ENCODE results near the gene CDH19. TPM values are rescaled to one million over a fixed set of nuclear protein-coding genes. Genes with fewer than 3 reads are reported as not detected.
A peak's percentile ranks its signal among the peaks of the same experiment; 100 is the strongest.

The CDH19 gene
- total RNA-seq (2014; rRNA removed; shearing (Covaris generic)) = 21.4 and 22.3 TPM in 2 replicates

DNA sequence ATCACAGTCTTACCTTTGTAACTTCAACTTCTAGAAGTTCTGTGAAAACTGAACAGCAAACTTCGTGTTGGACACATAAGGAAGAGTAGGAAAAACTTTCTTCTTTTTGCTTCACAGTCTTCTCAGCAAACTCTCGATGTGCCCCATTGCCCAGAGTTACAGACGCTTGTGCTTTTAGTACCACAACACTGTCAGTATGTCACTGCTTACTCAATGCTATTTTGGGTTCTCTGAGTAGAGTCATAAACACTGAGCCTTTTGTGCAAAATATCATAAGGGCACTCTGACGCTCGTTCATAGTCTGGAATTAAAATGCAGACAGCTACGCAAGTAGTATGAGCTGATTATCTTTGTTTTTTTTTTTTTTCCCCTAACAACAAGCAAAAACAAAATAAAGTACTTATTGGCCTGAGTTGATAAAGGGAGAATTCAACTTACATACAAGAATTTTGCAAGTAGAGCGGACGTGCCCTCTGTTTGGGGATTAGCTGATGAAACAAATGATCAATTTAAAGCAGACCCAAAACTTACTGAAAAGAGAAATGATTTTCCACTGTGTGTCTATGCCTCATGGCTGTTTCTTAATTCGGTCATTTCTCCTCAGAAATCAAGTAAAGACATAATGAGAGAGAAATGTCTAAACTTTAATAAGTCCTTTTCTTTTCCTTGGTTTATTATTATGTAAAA lies at the start of gene CDH19:
CDH19 (minus strand) TSS at position 150 of the 687 bp plus-strand sequence. CDS start 31,886 bp downstream, outside the sequence.
- Histone ChIP-seq H3K9me3 (replicated peaks) (no peaks in the 10 kb centered on the region), H3K36me3 (no peaks in the 10 kb centered on the region), H3K27ac (peak within 1 kb of the TSS; percentile 72), H3K4me1 (peaks cover 5% of the 10 kb centered on the region), H3K4me3 (peak within 1 kb of the TSS; percentile 53), H3K27me3 (no peaks in the 10 kb centered on the region)
- DNase-seq = peak; percentile 47 to 80

DNA sequence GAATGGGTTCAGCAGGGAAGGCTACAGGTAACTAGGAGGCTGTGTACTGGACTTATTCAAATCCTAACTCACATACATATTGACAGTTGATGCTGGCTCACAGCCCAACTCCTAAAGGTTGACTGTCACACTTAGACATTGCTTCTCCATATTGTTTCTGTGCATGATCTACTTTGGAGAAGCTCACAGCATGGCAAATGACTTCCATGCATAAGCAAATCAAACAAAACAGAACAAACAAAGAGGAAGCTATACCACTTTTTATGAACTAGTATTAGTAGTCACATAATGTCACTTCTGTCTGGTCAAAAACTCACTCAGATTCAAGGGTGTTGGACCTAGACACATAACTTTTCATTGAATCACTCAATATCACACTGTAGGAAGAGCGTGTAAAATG lies 43.8 kb upstream of the CDH19 start:
- Histone ChIP-seq H3K9me3 (replicated peaks) (no peaks in the 10 kb centered on the region; the same call in 1 of the 2 replicates), H3K27me3 (no peaks in the 10 kb centered on the region), H3K27ac (no peak overlapping the region), H3K4me3 (no peak overlapping the region), H3K4me1 (no peaks in the 10 kb centered on the region), H3K36me3 (no peaks in the 10 kb centered on the region)
- DNase-seq = no peak

GRCh38 chr18:66646609-66647008 lies 42.7 kb upstream of the CDH19 start:
- H3K27ac ChIP-seq = no peak overlapping the region
- no peak overlapping the region for H3K4me3 ChIP-seq
- H3K36me3 ChIP-seq = no peaks in the 10 kb centered on the region
- DNase-seq = no peak
- no peaks in the 10 kb centered on the region; the same call in 1 of the 2 replicates for H3K9me3 ChIP-seq (replicated peaks)
- no peaks in the 10 kb centered on the region for H3K27me3 ChIP-seq
- H3K4me1 ChIP-seq = no peaks in the 10 kb centered on the region

DNA sequence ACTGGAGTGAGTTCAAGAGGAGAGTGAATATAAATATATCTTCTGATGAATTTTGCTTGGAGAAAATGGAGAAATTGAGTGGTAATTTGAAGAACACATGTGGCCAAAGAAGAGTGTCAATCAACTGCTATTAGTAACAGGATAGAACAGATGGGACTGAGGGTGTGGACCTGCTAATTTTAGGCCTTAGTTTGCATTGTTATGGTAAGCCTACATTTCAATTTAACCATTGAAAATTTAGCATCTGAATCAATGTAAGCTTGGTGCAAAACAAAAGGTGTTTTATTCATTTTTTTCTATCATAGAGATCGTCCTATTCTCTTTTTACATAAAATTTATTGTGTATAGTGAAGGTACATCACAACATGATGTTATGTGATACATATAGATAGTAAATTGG lies 42.1 kb upstream of the CDH19 start:
- Histone ChIP-seq H3K27ac (no peak overlapping the region), H3K36me3 (no peaks in the 10 kb centered on the region), H3K4me3 (no peak overlapping the region), H3K27me3 (no peaks in the 10 kb centered on the region), H3K4me1 (no peaks in the 10 kb centered on the region), H3K9me3 (replicated peaks) (no peaks in the 10 kb centered on the region; the same call in 1 of the 2 replicates)
- no peak for DNase-seq

GRCh38 chr18:66641056-66641455 lies 37.2 kb upstream of the CDH19 start:
- Histone ChIP-seq H3K4me1 (no peaks in the 10 kb centered on the region), H3K4me3 (no peak overlapping the region), H3K9me3 (replicated peaks) (no peaks in the 10 kb centered on the region), H3K36me3 (no peaks in the 10 kb centered on the region), H3K27ac (no peak overlapping the region), H3K27me3 (no peaks in the 10 kb centered on the region)
- no peak for DNase-seq

DNA sequence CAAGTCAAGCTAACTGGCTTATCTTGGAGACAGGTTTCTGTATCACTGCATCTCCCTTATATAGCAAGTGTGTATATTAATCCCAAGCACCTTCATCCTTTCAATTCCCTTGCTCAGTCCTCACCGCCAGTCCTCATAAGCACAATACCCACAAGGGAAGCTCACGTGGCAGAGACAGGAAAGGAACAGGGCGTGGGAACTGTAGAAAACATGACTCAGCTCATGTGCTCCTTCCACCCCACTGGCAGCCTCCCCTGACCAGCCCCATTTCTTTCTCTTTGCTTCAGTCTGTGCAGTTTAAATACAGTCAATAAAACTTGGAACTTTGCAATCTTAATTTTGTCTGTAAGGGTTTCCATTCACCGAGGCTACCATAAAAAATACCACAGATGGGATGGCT lies 36.5 kb upstream of the CDH19 start:
- H3K36me3 ChIP-seq = no peaks in the 10 kb centered on the region
- H3K27ac ChIP-seq = no peak overlapping the region
- no peak overlapping the region for H3K4me3 ChIP-seq
- H3K27me3 ChIP-seq = no peaks in the 10 kb centered on the region
- H3K4me1 ChIP-seq = no peaks in the 10 kb centered on the region
- no peak for DNase-seq
- H3K9me3 ChIP-seq (replicated peaks) = no peaks in the 10 kb centered on the region

GRCh38 chr18:66638856-66639629 lies 35.2 kb upstream of the CDH19 start:
- H3K4me3 ChIP-seq = no peak overlapping the region

DNA sequence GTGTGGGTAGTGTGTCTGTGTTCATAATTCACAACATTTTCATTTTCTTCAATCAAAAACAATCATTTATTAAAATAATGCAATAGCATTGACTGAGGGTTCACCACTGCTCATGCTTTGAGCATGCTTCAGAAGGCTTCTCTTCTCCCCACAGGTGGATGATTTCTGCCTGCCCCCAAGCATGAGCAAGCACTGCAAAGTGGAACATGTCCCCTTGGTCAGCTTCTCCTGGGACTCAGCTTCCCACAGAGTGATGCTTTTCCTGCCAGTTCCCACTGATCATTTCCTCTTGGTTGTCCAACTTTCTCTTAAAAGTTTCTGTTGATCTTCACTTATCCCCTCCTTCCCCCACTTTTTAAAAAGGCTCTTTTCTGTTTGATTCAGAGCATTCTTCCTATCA lies 31.5 kb upstream of the CDH19 start:
- Histone ChIP-seq H3K27ac (no peak overlapping the region), H3K9me3 (replicated peaks) (no peaks in the 10 kb centered on the region), H3K4me3 (no peak overlapping the region), H3K36me3 (no peaks in the 10 kb centered on the region), H3K27me3 (no peaks in the 10 kb centered on the region), H3K4me1 (no peaks in the 10 kb centered on the region)
- DNase-seq = no peak

More at GRCh38 chr18:66638856-66639629, 35.2 kb upstream of the CDH19 start:
- H3K9me3 ChIP-seq (replicated peaks) = no peaks in the 10 kb centered on the region
- no peaks in the 10 kb centered on the region for H3K27me3 ChIP-seq
- no peak for DNase-seq
- H3K36me3 ChIP-seq = no peaks in the 10 kb centered on the region
- no peak overlapping the region for H3K27ac ChIP-seq
- no peaks in the 10 kb centered on the region for H3K4me1 ChIP-seq

DNA sequence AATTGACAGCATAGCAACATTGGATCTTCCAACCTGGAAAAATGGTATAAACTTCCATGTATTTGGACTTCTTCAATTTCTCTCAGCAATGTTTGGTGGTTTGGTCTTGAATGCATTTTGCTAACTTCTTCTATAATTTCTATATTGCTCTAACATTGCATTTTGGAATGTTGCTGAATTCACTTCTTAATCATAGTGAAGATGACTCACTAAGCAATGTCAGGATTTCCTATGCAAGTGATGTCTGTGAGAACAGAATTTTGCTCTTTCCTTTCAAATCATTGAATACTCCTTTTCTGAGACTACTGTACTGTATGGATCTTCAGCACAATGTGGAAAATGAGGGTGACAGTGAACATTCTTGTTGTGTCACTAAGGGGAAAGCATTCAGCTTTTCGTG lies 28.9 kb upstream of the CDH19 start:
- Histone ChIP-seq H3K9me3 (replicated peaks) (no peaks in the 10 kb centered on the region), H3K4me3 (no peak overlapping the region), H3K36me3 (no peaks in the 10 kb centered on the region), H3K27ac (no peak overlapping the region), H3K27me3 (no peaks in the 10 kb centered on the region), H3K4me1 (no peaks in the 10 kb centered on the region)
- DNase-seq = no peak

- H3K9me3 ChIP-seq (replicated peaks) = no peaks in the 10 kb centered on the region
- no peaks in the 10 kb centered on the region for H3K4me1 ChIP-seq
- no peak overlapping the region for H3K4me3 ChIP-seq
- no peaks in the 10 kb centered on the region for H3K27me3 ChIP-seq
- no peaks in the 10 kb centered on the region for H3K36me3 ChIP-seq
- no peak for DNase-seq
- no peak overlapping the region for H3K27ac ChIP-seq
Measured at GRCh38 chr18:66630831-66631230, 26.9 kb upstream of the CDH19 start.

GRCh38 chr18:66623821-66624220 lies 19.9 kb upstream of the CDH19 start:
- Histone ChIP-seq H3K4me1 (no peaks in the 10 kb centered on the region), H3K36me3 (no peaks in the 10 kb centered on the region), H3K27me3 (no peaks in the 10 kb centered on the region), H3K27ac (no peak overlapping the region), H3K9me3 (replicated peaks) (no peaks in the 10 kb centered on the region), H3K4me3 (no peak overlapping the region)
- DNase-seq = no peak

DNA sequence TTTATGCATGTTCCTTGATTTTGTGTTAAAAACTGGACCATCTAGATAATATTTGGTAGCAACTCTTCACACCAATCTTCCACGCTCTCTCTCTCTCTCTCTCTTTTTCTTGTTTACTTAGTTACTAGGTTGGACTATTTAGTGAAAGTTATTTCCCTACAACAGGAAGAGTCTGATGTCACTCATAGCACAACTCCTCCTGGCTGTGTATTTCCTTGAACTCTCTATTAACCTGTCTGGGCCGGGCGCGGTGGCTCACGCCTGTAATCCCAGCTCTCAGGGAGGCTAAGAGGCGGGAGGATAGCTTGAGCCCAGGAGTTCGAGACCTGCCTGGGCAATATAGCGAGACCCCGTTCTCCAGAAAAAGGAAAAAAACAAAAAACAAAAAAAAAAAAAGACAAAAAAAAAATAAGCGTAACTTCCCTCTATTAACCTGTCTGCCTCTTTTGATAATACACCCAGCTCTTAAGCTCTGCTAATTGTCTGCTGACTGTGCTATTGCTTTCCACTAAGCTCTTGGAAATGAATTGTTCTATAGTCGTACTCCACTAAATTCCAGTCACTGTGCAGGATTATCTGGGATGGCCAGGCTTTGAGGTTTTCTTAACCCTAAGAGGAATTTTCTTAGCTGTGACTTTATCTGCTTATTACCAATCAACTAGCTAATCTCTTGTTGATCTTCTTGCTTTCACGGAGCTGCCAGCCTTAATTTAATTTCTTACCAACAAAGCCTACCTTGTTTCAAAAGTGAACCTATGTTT lies 18.1 kb upstream of the CDH19 start:
- Histone ChIP-seq H3K27me3 (no peaks in the 10 kb centered on the region), H3K36me3 (no peaks in the 10 kb centered on the region), H3K4me1 (no peaks in the 10 kb centered on the region), H3K27ac (no peak overlapping the region), H3K9me3 (replicated peaks) (no peaks in the 10 kb centered on the region), H3K4me3 (no peak overlapping the region)
- DNase-seq = no peak

GRCh38 chr18:66616523-66616983 lies 12.7 kb upstream of the CDH19 start:
- Histone ChIP-seq H3K27ac (no peak overlapping the region), H3K9me3 (replicated peaks) (no peaks in the 10 kb centered on the region), H3K27me3 (no peaks in the 10 kb centered on the region), H3K4me3 (no peak overlapping the region), H3K36me3 (no peaks in the 10 kb centered on the region), H3K4me1 (no peaks in the 10 kb centered on the region)
- no peak for DNase-seq

DNA sequence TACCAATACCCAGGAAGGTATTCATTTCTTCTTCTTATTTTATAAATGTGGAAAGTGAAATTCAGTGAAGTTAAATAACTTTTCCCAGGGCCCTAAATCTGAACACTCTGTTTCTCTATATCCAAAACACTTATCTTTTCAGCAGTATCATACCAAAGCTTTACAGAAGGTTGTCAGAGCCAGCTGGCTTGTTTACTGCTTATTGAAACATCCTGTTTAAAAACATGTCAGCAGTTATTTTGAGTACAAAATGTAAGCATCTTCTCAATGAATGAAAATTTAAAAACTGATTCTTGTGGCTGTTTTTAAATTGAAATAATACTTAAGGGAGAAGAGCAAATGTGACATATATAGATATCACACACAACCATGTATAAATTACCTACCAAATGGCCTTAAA lies 11.3 kb upstream of the CDH19 start:
- Histone ChIP-seq H3K9me3 (replicated peaks) (no peaks in the 10 kb centered on the region), H3K27me3 (no peaks in the 10 kb centered on the region), H3K27ac (no peak overlapping the region), H3K4me1 (no peaks in the 10 kb centered on the region), H3K4me3 (no peak overlapping the region), H3K36me3 (no peaks in the 10 kb centered on the region)
- DNase-seq = no peak

DNA sequence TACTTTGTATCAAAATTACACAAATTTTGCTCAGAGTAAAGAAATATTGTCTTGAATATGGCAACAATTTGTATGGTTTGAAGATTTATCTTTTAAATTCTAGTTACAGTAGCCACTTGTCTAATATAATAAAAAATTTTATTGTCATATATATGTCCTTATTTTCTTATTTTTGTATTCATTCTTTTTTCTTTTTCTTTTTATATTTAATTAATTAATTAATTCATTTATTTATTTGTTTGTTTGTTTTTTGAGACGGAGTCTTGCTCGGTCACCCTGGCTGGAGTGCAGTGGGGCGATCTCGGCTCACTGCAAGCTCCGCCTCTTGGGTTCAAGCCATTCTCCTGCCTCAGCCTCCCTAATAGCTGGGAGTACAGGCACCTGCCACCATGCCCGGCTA lies 3.7 kb upstream of the CDH19 start:
- Histone ChIP-seq H3K9me3 (replicated peaks) (no peaks in the 10 kb centered on the region), H3K27me3 (no peaks in the 10 kb centered on the region), H3K4me1 (no peaks in the 10 kb centered on the region), H3K4me3 (no peak overlapping the region), H3K27ac (no peak overlapping the region), H3K36me3 (no peaks in the 10 kb centered on the region)
- DNase-seq = no peak
